Activated CD8-positive, alpha-beta memory T cell treated with anti-CD3 and anti-CD28 coated beads, Interleukin-2, amount 50 U/mL, for 48 hours (primary cell): ENCODE data around the gene CAPS2.
"Not testable (repeated sequence)": the region's sequence is repeated elsewhere in the genome, so short reads cannot be mapped to it uniquely, and the experiment has no call there.

ENCODE experiments used
- DNase-seq: peaks from one replicate; pipeline ENCODE4 v3.0.0-alpha.2; 2020

CAPS2 gene

DNA sequence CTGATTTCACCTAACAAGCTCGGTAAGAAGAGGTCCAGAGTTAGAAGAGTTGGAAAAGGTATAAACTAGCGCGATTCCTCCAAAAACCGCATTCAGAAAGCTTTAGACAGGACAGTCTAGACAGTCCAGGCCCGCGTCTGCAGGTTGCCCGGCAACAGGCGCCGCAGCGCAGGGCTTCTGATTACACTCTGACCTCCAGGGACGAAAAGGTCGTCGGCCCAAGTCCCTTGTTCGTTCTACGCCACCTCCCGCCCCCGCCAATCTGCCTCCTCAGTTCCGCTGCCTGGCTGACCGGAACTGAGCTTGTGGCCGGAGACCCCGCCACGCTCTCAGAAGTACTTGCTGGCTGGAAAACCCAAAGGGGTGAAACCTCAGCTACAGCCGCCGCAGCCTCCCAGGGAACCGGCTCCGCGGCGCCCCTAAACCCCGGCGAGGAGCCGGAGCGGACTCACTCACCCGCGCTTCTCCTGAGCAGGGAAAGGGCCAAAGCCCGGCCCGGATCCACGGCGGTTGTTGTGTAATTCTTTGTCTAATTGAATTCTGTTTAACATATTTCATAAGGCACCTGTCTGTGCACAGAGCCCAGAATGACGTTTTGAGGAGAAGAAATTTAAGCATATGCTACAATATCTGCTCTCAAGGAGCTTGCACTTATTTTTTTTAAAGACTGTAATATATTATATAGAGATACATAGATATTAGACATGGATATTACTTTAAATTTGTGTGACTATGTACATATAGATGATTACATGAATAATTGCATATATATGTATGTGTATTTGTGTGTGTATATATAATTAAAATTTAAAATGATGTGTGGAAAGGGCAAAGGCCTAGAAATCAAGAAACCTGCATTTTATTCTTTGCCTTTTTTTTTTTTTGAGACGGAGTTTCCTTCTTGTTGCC is at the start of gene CAPS2:
Gene CAPS2, minus strand, starts transcription at position 407 of the 909 bp plus-strand sequence. CDS start 3,826 bp downstream, outside the sequence.
- peak; percentile 81 for DNase-seq

DNA sequence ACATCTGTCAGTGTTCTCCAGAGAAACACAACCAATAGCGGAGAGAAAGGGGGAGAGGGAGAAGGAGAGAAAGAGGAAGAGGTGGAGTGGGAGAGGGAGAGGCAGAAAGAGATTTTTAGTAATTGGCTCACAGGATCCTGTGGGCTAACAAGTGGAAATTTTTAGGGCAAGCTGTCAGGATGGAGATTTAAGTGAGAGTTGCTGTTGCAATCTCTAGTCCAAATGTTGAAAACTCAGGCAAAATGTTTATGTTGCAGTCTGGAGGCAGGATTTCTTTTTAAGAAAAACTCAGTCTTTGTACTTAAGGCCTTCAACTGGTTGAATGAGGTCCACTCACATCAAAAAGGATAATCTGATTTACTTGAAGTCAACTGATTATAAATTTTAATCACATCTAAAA is 48.2 kb upstream of the CAPS2 start:
- DNase-seq: no peak

- no peak for DNase-seq
Observed at GRCh38 chr12:75374971-75375370, 44.8 kb upstream of the CAPS2 start.

- no peak for DNase-seq
Observed at GRCh38 chr12:75366629-75367028, 36.5 kb upstream of the CAPS2 start.

DNA sequence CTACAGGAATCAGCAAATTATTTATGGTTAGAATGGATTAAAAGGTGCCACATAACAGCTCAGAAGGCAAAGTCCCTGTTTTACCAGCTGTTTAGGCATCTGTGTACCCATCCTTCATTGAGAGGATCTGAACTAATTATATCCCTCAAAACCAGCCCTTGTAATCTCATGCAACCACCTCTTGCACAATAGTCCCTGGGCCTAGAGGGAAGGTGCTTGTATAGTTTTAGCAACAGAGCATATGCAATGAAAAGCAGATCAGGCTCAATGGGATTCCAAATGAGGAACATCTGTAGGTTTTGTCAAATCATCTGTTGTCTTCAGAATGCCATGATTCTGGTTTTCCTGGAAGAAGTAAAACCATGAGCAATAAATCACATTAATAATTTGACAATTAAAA is 34.8 kb upstream of the CAPS2 start:
- DNase-seq: no peak

DNA sequence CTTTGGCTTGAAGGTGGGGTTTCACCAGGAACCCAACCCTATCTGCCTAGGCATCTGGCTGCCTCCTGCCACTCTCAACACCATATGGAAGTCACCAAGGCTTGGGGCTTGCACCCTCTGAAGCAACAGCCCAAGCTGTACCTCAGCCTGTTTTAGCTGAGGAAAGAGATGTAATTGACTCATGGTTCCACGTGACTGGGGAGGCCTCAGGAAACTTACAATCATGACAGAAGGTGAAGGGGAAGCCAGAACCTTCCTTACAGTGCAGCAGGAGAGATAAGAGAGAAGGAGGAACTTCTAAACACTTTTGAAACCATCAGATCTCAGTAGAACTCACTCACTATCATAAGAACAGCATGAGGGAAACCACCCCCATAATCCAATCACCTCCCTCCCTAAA is 31.3 kb upstream of the CAPS2 start:
- no peak for DNase-seq

DNA sequence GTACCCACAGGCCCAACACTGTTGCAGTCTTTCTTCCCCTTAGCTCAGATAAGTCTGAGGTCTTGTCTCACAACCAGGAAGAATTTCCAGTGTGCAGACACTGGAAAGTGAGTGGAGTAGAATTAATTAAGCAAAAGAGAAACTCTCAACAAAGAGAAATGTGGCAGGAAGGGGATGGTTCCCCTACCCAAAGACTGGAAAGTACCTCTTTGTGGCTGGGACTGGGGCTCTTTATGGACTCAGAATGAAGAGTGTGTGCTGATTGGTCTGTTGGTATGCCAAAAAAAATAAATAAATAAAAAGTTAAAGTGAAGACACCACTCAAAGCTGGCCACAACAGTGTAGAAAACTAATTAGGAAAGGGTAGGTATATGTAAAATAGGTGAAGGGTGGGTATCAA is 30.8 kb upstream of the CAPS2 start:
- DNase-seq: no peak

GRCh38 chr12:75354011-75354410 is 23.9 kb upstream of the CAPS2 start:
- DNase-seq: no peak

GRCh38 chr12:75350413-75350812 is 20.3 kb upstream of the CAPS2 start:
- no peak for DNase-seq

- no peak for DNase-seq
Observed at GRCh38 chr12:75349946-75350345, 19.8 kb upstream of the CAPS2 start.

DNA sequence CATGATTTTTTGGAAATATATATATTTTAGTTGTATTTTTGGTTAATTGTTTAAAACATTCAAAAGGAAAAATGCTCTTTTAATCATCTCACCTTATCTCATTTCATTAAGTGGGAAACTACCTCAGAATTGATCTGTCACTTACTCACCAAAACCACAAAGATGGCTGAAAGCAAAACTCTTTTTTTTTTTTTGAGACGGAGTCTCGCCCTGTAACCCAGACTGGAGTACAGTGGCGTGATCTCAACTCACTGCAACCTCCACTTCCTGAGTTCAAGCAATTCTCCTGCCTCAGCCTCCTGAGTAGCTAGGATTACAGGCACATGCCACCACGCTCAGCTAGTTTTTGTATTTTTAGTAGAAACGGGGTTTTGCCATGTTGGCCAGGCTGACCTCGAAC is 16.1 kb upstream of the CAPS2 start:
- not testable (repeated sequence) for DNase-seq

DNA sequence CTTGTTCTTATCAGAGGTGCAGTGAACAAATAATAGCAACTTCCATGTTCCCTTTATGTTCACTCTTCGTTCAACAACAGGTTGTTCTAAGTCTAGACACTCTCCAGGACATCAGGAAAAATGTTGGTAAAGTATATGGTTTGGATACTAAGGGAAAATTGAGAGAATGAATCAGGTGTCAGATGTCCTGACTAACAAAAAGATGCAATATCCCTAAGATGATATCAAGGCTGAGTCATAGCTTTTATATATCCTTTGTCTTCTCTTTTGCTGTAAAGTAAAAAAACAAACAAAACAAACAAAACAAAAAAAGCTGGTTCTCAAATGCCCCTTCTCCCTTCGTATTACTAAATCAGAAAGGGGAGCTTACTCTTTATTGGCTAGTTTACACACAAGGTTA is 15.4 kb upstream of the CAPS2 start:
- no peak for DNase-seq

GRCh38 chr12:75341873-75342272 is 11.7 kb upstream of the CAPS2 start:
- no peak for DNase-seq

DNA sequence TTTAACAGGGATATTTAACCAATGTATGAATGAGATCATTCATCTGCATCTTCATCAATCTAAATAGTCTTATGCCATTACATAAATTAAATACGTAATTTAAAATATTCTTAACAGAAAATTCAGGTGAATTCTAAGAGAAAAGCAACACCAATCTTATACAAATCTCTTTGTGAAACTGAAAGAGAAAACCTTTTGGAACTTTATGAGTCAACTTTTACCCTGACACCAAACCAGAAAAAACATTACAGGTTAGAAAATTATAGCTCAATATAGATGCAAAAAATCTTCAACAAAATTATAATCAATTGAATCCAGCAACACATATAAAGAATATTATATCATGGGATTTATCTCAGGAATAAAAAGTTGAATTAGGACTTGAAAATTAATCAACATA is 7.8 kb upstream of the CAPS2 start:
- DNase-seq: no peak

GRCh38 chr12:75334384-75335030 is 4.4 kb upstream of the CAPS2 start, which contains the start of gene GLIPR1L1:
GLIPR1L1 (plus strand) TSS chr12:75334670; CDS start chr12:75334729, 59 bp downstream.
- peak; percentile 88 for DNase-seq

- no peak for DNase-seq
Observed at GRCh38 chr12:75327642-75328041, 2.5 kb downstream of the CAPS2 start.

- no peak for DNase-seq
Observed at GRCh38 chr12:75323663-75324062, 6.5 kb downstream of the CAPS2 start.

- no peak for DNase-seq
Observed at GRCh38 chr12:75322464-75322863, 7.7 kb downstream of the CAPS2 start.

DNA sequence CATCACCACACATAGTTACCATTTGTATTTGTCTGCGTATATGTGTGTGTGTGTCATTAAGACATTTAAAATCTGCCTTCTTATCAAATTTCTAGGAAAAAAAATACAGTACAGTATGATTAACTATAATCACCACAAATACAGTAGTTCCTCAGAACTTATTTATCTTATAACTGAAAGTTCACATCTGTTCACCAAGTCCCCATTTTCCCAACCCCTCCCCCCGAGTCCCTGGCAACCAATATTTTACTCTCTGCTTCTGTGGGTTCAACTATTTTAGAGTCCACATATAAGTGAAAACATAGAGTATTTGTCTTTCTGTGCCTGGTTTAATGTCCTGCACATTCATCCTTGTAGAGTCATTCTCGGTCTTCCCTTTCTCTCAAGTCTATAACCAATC is 12.3 kb downstream of the CAPS2 start:
- DNase-seq: no peak

DNA sequence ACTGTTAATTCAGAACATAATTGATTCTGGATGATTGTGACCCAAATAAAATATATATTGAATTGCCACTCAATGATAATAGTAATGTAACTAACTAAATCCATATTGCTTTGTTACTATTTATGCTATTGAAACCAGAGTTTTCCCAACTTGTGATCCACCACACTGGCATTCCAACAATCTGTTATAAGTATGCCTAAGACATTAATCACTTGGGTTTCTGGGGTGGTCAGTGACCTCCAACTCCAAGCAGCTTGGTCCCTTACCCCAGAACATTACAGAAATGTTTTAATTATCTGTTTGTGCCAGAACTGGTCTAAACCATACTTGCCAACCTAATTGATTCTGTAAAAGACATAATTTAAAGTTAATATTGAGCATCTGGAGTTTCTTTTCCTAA is 14.6 kb downstream of the CAPS2 start:
- no peak for DNase-seq

DNA sequence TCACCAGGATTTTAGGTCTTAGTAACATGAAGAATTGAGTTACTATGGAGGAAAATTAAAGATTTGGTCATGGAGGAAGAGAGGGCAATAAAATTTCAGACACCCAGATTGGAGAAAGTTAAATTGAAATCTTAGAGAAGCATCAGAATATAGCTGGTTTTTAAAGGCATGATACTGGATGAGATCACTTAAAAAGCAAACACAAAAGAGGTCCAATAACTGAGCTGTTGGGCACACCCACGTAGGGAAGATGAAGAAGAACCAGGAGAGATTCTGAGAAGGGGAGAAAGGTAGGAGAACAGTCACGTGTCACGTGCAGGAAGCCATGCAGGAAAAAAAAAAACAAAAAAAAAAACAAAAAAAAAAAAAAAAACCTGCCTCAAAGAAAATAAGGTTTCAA is 18.8 kb downstream of the CAPS2 start:
- DNase-seq: no peak

- DNase-seq: no peak
Observed at GRCh38 chr12:75308279-75308678, 21.8 kb downstream of the CAPS2 start.

- DNase-seq: no peak
Observed at GRCh38 chr12:75305412-75306332, 24.5 kb downstream of the CAPS2 start.
